IMR-90 (cell line): ENCODE results near the gene ASH1L. TPM values are rescaled to one million over a fixed set of nuclear protein-coding genes. Genes with fewer than 3 reads are reported as not detected.

Source experiments
- ATAC-seq: fragments of 200-7000 bp; cut with Tn5 transposase; 2 replicates; pipeline ENCODE4 v1.9.1; 2020; ENCODE audit warnings: low read depth, mild to moderate bottlenecking, moderate library complexity
- BruUV-seq: library from RNA; stranded (reverse); fragments of 400-500 nt; replicated peaks from 2 replicates; lab custom pipeline; 2021; lab: Mats Ljungman, UMichigan
- CTCF ChIA-PET: fragments of 300-600 bp; formaldehyde crosslinking; extraction: SDS; loops from one replicate; lab custom pipeline; 2021; ENCODE audit warnings: antibody characterized with exemption; lab: Yijun Ruan, JAX
- POLR2A ChIA-PET: fragments of 300-600 bp; sonication (Branson Sonifier 250); formaldehyde crosslinking; loops from one replicate; lab custom pipeline; 2022; ENCODE audit warnings: antibody characterized with exemption; ENCODE audit not compliant: unreplicated experiment; lab: Charles Lee
- DNase-seq: peaks from one replicate; pipeline ENCODE4 v3.0.0; 2013
- H2AFZ ChIP-seq: replicated peaks from 2 replicates; pipeline ENCODE3; 2013; ENCODE audit warnings: low read length, mild to moderate bottlenecking; ENCODE audit not compliant: poor library complexity
- H2AK5ac ChIP-seq: 2 replicates; pipeline ENCODE4 v1.6.1; 2013; ENCODE audit warnings: low read depth, low read length, inconsistent platforms
- H2AK9ac ChIP-seq: replicated peaks from 2 replicates; pipeline ENCODE3; 2013; ENCODE audit warnings: mild to moderate bottlenecking, low read depth, low read length, moderate library complexity; ENCODE audit not compliant: poor library complexity
- H2BK120ac ChIP-seq: 2 replicates; pipeline ENCODE4 v1.6.1; 2013; ENCODE audit warnings: low read depth, low read length, inconsistent platforms
- H2BK15ac ChIP-seq: 3 replicates; pipeline ENCODE4 v1.6.1; 2013; ENCODE audit warnings: low read depth, low read length, inconsistent platforms
- H2BK20ac ChIP-seq: 2 replicates; pipeline ENCODE4 v1.6.1; 2013; ENCODE audit warnings: low read depth, mild to moderate bottlenecking, inconsistent platforms, low read length, moderate library complexity
- H2BK5ac ChIP-seq: 2 replicates; pipeline ENCODE4 v1.6.1; 2013; ENCODE audit warnings: mild to moderate bottlenecking, low read depth, low read length, inconsistent platforms; ENCODE audit not compliant: poor library complexity, severe bottlenecking
- H3K14ac ChIP-seq: replicated peaks from 2 replicates; pipeline ENCODE4 v1.6.1; 2013; ENCODE audit warnings: low read depth, low read length, inconsistent platforms
- H3K18ac ChIP-seq: 2 replicates; pipeline ENCODE4 v1.6.1; 2013; ENCODE audit warnings: low read depth, low read length, control low read depth
- H3K23ac ChIP-seq: 2 replicates; pipeline ENCODE4 v1.6.1; 2013; ENCODE audit warnings: low read depth, low read length, inconsistent platforms
- H3K27ac ChIP-seq: 2 replicates; pipeline ENCODE4 v1.5.1; 2013; ENCODE audit warnings: mild to moderate bottlenecking, control low read depth, low read length; ENCODE audit not compliant: insufficient read depth
- H3K27me3 ChIP-seq: 2 replicates; pipeline ENCODE4 v1.6.1; 2013; ENCODE audit warnings: low read length; ENCODE audit not compliant: control insufficient read depth, insufficient read depth
- H3K36me3 ChIP-seq: 2 replicates; pipeline ENCODE4 v1.6.1; 2013; ENCODE audit warnings: low read length, mixed read lengths; ENCODE audit not compliant: control insufficient read depth, insufficient read depth
- H3K4ac ChIP-seq: 2 replicates; pipeline ENCODE4 v1.6.1; 2013; ENCODE audit warnings: low read depth, low read length, inconsistent platforms
- H3K4me1 ChIP-seq: 2 replicates; pipeline ENCODE4 v1.6.1; 2013; ENCODE audit warnings: low read length, mixed read lengths; ENCODE audit not compliant: control insufficient read depth, insufficient read depth
- H3K4me2 ChIP-seq: 2 replicates; pipeline ENCODE4 v1.6.1; 2013; ENCODE audit warnings: low read depth, mild to moderate bottlenecking, control low read depth, low read length, moderate library complexity
- H3K4me3 ChIP-seq: 2 replicates; pipeline ENCODE4 v1.5.1; 2013; ENCODE audit warnings: low read depth, mild to moderate bottlenecking, control low read depth, low read length, moderate library complexity; ENCODE audit not compliant: insufficient read depth
- H3K56ac ChIP-seq: 2 replicates; pipeline ENCODE4 v1.6.1; 2013; ENCODE audit warnings: low read length, inconsistent platforms; ENCODE audit not compliant: insufficient read depth; ENCODE audit errors: extremely low read depth
- H3K79me1 ChIP-seq, 2 experiments: 2 replicates each; pipeline ENCODE4 v1.6.1; 2013; ENCODE audit warnings: low read length in 2 of 2, inconsistent platforms in 1 of 2, low read depth in 1 of 2
- H3K9ac ChIP-seq: 2 replicates; pipeline ENCODE4 v1.6.1; 2013; ENCODE audit warnings: low read depth, low read length, control low read depth
- H3K9me1 ChIP-seq: 2 replicates; pipeline ENCODE4 v1.6.1; 2013; ENCODE audit warnings: low read length, inconsistent platforms; ENCODE audit not compliant: insufficient read depth
- H3K9me3 ChIP-seq: 2 replicates; pipeline ENCODE4 v1.6.1; 2013; ENCODE audit warnings: low read length; ENCODE audit not compliant: control insufficient read depth, insufficient read depth
- H4K20me1 ChIP-seq: 2 replicates; pipeline ENCODE4 v1.6.1; 2013; ENCODE audit warnings: low read length, inconsistent platforms; ENCODE audit not compliant: insufficient read depth
- H4K5ac ChIP-seq: 2 replicates; pipeline ENCODE4 v1.6.1; 2013; ENCODE audit warnings: mild to moderate bottlenecking, low read depth, low read length, control low read depth
- H4K8ac ChIP-seq, 2 experiments: 2 replicates each; pipeline ENCODE4 v1.6.1; 2013; ENCODE audit warnings: low read depth in 2 of 2, low read length in 2 of 2, control low read depth in 1 of 2, inconsistent platforms in 1 of 2
- H4K91ac ChIP-seq: 2 replicates; pipeline ENCODE4 v1.6.1; 2013; ENCODE audit warnings: low read depth, low read length, inconsistent platforms; ENCODE audit not compliant: insufficient read depth
- CEBPB ChIP-seq: IDR thresholded peaks from 2 replicates; pipeline ENCODE4 v1.6.1; 2012; ENCODE audit warnings: low read depth, low read length, improper control_type of control experiment
- CHD1 ChIP-seq: IDR thresholded peaks from 2 replicates; pipeline ENCODE4 v1.6.1; 2012; ENCODE audit warnings: low read depth, low read length, improper control_type of control experiment
- FOS ChIP-seq: fragments of 150-350 bp; IDR thresholded peaks from 2 replicates; pipeline ENCODE4 v1.6.1; 2016; ENCODE audit warnings: low read depth, low read length
- MAFK ChIP-seq: IDR thresholded peaks from 2 replicates; pipeline ENCODE4 v1.6.1; 2012; ENCODE audit warnings: low read depth, low read length, improper control_type of control experiment
- MXI1 ChIP-seq: IDR thresholded peaks from 2 replicates; pipeline ENCODE4 v1.6.1; 2012; ENCODE audit warnings: low read depth, mild to moderate bottlenecking, low read length, moderate library complexity, borderline replicate concordance
- POLR2A ChIP-seq: IDR thresholded peaks from 2 replicates; pipeline ENCODE4 v1.6.1; 2012; ENCODE audit warnings: mild to moderate bottlenecking, low read depth, low read length
- RFX5 ChIP-seq: IDR thresholded peaks from 2 replicates; pipeline ENCODE4 v1.8.0; 2012; ENCODE audit warnings: low read depth, mild to moderate bottlenecking, low read length, moderate library complexity
- SMC3 ChIP-seq: fragments of 150-350 bp; IDR thresholded peaks from 2 replicates; pipeline ENCODE4 v1.6.1; 2016; ENCODE audit warnings: low read depth, mild to moderate bottlenecking, antibody characterized with exemption, low read length, moderate library complexity
- WGBS, 2 experiments: methylation state at CpG; one replicate each; pipeline versions ENCODE4 v1.1.5 to v1.1.7; 2013; ENCODE audit warnings: missing lambda C conversion rate in 2 of 2; ENCODE audit not compliant: insufficient read length in 1 of 2; ENCODE audit errors: extremely low coverage in 2 of 2; 5-methylcytosine and 5-hydroxymethylcytosine counted together
- dilution Hi-C: fragments of 300-500 bp; cut with HindIII; formaldehyde crosslinking; loops from one replicate; pipeline ENCODE4 v1.14.3; 2018; ENCODE audit warnings: low sequenced_read_pairs; ENCODE audit not compliant: unreplicated experiment
- in situ Hi-C: fragments of 300-500 bp; cut with MboI; formaldehyde crosslinking; loops from 3 replicates; pipeline ENCODE4 v1.14.3; 2019; ENCODE audit warnings: low sequenced_read_pairs, inconsistent platforms, mixed read lengths
- intact Hi-C: fragments of 100-400 bp; cut with micrococcal nuclease; formaldehyde crosslinking; loops from 2 replicates; pipeline ENCODE4 v1.10.0; 2022
- polyA plus RNA-seq, 3 experiments: library from polyadenylated mRNA; depleted of rRNA; stranded (reverse); fragments of >200 nt; gene quantifications; 2 replicates each; pipeline ENCODE4 v1.2.3, GENCODE V29; 2012; ENCODE audit warnings: low replicate concordance in 1 of 3
- total RNA-seq: library from RNA; depleted of rRNA; stranded (reverse); fragments of >200 nt; gene quantifications from 2 replicates; pipeline ENCODE4 v1.2.3, GENCODE V29; 2012
- TF ChIP-seq, protein P1 (sequence below): fragments of 150-350 bp; IDR thresholded peaks from 2 replicates; pipeline ENCODE4 v1.6.1; 2017; ENCODE audit warnings: mild to moderate bottlenecking, antibody characterized with exemption, low read length, low read depth
- TF ChIP-seq, protein P2 (sequence below): conservative IDR thresholded peaks from 2 replicates; pipeline ENCODE4 v1.5.1; 2012; ENCODE audit warnings: mild to moderate bottlenecking, low read depth, low read length, improper control_type of control experiment

Gene ASH1L
- total and polyA plus RNA-seq, 2 of the 4 experiments (the other 2 are of a cell fraction) = 13.7 to 18.5 TPM

DNA sequence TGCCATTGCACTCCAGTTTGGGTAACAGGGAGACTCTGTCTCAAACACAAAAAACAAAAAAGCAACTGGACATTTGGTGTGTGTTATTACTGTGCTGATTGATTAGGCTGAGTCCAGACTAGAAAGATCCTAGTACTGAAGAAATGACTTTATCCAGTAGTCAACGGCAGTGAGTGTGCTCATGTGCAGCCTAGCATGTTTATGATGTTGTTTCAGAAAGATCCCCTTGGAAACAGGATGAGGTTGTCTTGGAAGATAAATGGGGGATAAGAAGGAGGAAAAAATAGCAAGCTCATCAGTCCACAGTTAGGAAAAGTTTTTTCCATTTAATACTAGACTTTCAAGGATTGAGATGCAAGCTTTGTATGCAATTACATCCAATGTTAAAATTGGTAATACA is 227.6 kb downstream of the ASH1L start:
- no peak overlapping the region for H2BK15ac ChIP-seq
- TF ChIP-seq FOS = no peak
- no peak for TF ChIP-seq CHD1
- no peak for TF ChIP-seq MXI1
- no peak for TF ChIP-seq MAFK
- TF ChIP-seq, protein P1, sequence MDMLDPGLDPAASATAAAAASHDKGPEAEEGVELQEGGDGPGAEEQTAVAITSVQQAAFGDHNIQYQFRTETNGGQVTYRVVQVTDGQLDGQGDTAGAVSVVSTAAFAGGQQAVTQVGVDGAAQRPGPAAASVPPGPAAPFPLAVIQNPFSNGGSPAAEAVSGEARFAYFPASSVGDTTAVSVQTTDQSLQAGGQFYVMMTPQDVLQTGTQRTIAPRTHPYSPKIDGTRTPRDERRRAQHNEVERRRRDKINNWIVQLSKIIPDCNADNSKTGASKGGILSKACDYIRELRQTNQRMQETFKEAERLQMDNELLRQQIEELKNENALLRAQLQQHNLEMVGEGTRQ = no peak
- no peak for TF ChIP-seq CEBPB
- no peak for TF ChIP-seq POLR2A
- TF ChIP-seq RFX5 = no peak
- no peak for TF ChIP-seq SMC3
- TF ChIP-seq, protein P2, sequence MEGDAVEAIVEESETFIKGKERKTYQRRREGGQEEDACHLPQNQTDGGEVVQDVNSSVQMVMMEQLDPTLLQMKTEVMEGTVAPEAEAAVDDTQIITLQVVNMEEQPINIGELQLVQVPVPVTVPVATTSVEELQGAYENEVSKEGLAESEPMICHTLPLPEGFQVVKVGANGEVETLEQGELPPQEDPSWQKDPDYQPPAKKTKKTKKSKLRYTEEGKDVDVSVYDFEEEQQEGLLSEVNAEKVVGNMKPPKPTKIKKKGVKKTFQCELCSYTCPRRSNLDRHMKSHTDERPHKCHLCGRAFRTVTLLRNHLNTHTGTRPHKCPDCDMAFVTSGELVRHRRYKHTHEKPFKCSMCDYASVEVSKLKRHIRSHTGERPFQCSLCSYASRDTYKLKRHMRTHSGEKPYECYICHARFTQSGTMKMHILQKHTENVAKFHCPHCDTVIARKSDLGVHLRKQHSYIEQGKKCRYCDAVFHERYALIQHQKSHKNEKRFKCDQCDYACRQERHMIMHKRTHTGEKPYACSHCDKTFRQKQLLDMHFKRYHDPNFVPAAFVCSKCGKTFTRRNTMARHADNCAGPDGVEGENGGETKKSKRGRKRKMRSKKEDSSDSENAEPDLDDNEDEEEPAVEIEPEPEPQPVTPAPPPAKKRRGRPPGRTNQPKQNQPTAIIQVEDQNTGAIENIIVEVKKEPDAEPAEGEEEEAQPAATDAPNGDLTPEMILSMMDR = no peak
- no peak overlapping the region for H2AFZ ChIP-seq
- no peak for DNase-seq
- H3K36me3 ChIP-seq = peaks cover 35% of the 10 kb centered on the region
- no peak overlapping the region for H3K4me3 ChIP-seq
- H2AK5ac ChIP-seq = no peak overlapping the region
- dilution Hi-C loops (no loop called here), intact Hi-C loops (no loop called here), in situ Hi-C loops (no loop called here)
- H2BK120ac ChIP-seq = no peak overlapping the region
- no peaks in the 10 kb centered on the region for H3K4me1 ChIP-seq
- no peak overlapping the region for H3K18ac ChIP-seq
- no peak overlapping the region for H2BK20ac ChIP-seq
- H4K8ac ChIP-seq = no peak overlapping the region
- H2BK5ac ChIP-seq = no peak overlapping the region
- H3K9ac ChIP-seq = no peak overlapping the region
- no peak overlapping the region for H3K27ac ChIP-seq
- no peak overlapping the region for H3K56ac ChIP-seq
- H2AK9ac ChIP-seq = no peak overlapping the region
- H4K5ac ChIP-seq = no peak overlapping the region
- H3K14ac ChIP-seq = no peak overlapping the region
- no peak for ATAC-seq
- no TSS peak for BruUV-seq
- peaks cover 5 to 25% of the 10 kb centered on the region in 2 experiments; a peak in 2 of 4 replicates for H3K79me1 ChIP-seq
- CTCF ChIA-PET = no interaction called here
- no peak overlapping the region for H4K91ac ChIP-seq
- H3K23ac ChIP-seq = no peak overlapping the region
- POLR2A ChIA-PET = no interaction called here
- WGBS, 2 experiments = 60% methylated on average over 1 of the region's 1 CpG; no CpG with 5 or more reads in 1 of the 2 experiments
- H3K9me1 ChIP-seq = peaks cover 12% of the 10 kb centered on the region; the same call in 1 of the 2 replicates
- H4K20me1 ChIP-seq = 0 out of 2 replicates have a peak, but pooled peaks cover 9% of the 10 kb centered on the region
- H3K4me2 ChIP-seq = no peak overlapping the region
- H3K4ac ChIP-seq = no peak overlapping the region
- no peaks in the 10 kb centered on the region for H3K9me3 ChIP-seq
- no peaks in the 10 kb centered on the region for H3K27me3 ChIP-seq
